ENCODE data around the gene COG6. TPM values are rescaled to one million over a fixed set of nuclear protein-coding genes. Genes with fewer than 3 reads are reported as not detected.

The COG6 gene
- 4.4 to 8.7 TPM (median 5.0 TPM) in 5 replicates for total RNA-seq (2022; extraction: Qiagen RNA extraction)

GRCh38 chr13:39655569-39656324 is at the start of gene COG6:
TSS of gene COG6 (plus strand) at chr13:39655662. CDS start at chr13:39655727, 65 bp downstream.

Other genes starting within 250 kb of the COG6 start
- gene LHFPL6, start 52.5 kb upstream of the COG6 start, total RNA-seq (2022; extraction: Qiagen RNA extraction), result 7.1 to 8.7 TPM (median 7.8 TPM) in 5 replicates